Embryonic facial prominence (tissue), 1 donor: ENCODE measurements around the gene ELP2.
A peak's percentile ranks its signal among the peaks of the same experiment; 100 is the strongest.
"Not testable (repeated sequence)": the region's sequence is repeated elsewhere in the genome, so short reads cannot be mapped to it uniquely, and the experiment has no call there.

Source experiments
- DNase-seq: peaks from one replicate; pipeline ENCODE4 v3.0.0-alpha.2; 2016; ENCODE audit errors: extremely low spot score

The ELP2 gene, protein sequence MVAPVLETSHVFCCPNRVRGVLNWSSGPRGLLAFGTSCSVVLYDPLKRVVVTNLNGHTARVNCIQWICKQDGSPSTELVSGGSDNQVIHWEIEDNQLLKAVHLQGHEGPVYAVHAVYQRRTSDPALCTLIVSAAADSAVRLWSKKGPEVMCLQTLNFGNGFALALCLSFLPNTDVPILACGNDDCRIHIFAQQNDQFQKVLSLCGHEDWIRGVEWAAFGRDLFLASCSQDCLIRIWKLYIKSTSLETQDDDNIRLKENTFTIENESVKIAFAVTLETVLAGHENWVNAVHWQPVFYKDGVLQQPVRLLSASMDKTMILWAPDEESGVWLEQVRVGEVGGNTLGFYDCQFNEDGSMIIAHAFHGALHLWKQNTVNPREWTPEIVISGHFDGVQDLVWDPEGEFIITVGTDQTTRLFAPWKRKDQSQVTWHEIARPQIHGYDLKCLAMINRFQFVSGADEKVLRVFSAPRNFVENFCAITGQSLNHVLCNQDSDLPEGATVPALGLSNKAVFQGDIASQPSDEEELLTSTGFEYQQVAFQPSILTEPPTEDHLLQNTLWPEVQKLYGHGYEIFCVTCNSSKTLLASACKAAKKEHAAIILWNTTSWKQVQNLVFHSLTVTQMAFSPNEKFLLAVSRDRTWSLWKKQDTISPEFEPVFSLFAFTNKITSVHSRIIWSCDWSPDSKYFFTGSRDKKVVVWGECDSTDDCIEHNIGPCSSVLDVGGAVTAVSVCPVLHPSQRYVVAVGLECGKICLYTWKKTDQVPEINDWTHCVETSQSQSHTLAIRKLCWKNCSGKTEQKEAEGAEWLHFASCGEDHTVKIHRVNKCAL

DNA sequence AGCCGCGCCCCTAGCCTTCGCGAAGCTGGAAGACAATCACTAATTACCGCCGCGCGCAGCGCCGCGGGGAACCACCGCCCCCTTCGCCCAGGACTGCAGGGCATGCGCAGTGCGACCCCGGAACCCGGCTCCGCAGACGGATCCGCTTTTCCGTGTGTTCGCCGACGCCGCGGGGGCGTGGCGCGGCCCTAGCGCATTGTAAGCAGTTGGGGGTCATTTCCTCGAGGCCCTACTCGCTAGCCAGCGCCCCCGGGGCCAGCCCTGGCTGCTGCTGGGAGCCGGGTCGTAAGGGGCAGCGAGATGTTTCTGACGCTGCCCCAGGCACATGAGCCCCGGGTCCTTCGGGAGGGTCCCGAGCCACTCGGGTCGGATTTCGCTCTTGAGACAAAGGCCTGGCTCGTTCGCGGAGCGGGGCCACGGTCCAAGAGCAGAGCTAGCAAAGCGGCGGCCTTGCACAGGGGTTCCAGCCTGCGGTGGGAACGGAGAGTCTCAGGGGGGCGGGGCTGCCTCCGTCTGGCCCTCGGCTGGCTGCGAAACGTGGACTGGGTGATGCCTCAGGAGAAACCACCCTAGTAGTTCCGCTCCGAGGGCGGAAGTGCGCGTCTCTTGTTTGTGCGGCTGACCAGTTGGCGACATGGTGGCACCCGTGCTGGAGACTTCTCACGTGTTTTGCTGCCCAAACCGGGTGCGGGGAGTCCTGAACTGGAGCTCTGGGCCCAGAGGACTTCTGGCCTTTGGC is at the start of gene ELP2, which contains the start of gene SLC39A6:
Gene ELP2, plus strand, starts transcription at position 600 of the 739 bp plus-strand sequence. Its CDS starts 35 bp downstream, at position 635.
Gene SLC39A6, minus strand, starts transcription at position 41 of the 739 bp plus-strand sequence. CDS start 2,333 bp downstream, outside the sequence.
- DNase-seq, result peak; percentile 91

DNA sequence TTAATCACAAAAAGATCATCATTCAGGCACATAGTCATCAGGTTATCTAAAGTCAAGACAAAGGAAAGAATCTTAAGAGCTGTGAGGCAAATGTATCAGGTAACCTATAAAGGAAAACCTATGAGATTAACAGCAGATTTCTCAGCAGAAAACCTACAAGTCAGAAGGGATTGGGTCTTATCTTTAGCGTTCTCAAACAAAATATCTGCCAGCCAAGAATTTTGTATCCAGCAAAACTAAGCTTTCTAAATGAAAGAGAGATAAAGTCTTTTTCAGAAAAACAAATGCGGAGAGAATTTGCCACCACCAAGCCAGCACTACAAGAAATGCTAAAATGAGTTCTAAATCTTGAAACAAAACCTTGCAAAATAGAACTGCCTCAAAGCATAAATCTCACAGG is 48.6 kb upstream of the ELP2 start:
- DNase-seq, result not testable (repeated sequence)

DNA sequence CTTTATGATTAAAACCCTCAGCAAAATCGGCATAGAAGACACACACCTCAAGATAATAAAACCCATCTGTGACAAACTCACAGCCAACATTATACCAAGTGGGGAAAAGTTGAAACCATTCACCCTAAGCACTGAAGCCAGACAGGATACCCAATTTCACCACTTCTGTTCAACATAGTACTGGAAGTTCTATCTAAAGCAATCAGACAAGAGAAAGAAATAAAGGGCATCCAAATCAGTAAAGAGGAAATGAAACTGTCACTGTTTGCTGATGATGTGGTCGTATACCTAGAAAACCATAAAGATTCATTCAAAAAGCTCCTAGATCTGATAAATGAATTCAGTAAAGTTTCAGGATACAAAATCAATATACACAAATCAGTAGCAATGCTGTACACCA is 46.0 kb upstream of the ELP2 start:
- no peak for DNase-seq

DNA sequence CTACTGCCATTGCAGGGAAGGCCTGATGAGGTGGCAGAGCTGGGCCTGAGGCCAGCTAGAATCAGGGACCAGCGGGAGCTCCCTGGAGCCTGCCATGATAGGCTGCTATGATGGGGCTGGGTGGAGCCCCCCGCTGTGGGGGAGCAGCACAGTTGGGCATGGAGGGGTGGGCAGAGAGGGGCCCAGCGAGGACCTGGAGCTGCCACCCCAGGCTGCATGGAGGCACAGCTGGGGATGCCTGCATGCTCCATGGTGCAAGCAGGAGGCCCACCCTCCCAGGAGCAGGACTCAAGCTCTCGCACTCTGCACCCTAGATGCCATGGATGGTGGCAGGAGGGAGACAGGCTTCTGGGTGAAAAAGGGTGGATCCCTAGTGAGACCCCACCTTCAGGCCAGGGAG is 44.5 kb upstream of the ELP2 start:
- DNase-seq, result no peak

DNA sequence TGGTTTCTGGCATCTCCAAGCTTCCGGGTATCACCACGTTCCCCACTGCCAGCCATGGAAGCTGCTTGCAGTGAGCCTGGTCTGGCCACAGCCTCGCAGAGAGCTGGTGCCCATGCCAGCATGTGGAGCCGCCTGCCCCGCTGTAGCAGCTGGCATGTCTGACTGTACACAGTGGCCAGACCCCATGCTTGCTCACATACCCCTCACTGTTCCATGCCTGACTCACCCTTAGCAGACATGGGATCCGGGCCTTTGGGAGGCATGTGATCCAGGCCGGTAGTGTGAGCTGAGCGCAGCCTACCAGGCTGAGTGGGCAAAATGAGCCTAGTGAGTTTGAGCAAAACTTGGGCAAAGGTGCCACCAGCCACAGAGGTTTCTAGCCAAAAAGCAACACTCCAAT is 43.5 kb upstream of the ELP2 start:
- DNase-seq, result no peak

DNA sequence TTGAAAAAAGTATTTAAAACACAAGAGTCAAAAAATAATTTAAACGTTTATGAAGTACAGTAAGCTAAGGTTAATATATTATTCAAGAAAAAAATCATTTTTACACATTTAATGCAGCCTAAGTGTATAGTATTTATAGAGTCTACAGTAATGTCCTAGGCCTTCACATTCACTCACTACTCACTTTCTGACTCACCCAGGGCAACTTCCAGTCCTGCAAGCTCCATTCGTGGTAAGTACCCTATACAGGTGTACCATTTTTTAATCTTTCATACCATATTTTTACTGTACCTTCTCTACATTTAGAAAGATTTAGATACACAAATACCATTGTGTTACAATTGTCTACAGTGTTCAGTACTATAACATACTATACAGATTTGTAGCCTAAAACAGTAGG is 41.4 kb upstream of the ELP2 start:
- DNase-seq, result no peak

DNA sequence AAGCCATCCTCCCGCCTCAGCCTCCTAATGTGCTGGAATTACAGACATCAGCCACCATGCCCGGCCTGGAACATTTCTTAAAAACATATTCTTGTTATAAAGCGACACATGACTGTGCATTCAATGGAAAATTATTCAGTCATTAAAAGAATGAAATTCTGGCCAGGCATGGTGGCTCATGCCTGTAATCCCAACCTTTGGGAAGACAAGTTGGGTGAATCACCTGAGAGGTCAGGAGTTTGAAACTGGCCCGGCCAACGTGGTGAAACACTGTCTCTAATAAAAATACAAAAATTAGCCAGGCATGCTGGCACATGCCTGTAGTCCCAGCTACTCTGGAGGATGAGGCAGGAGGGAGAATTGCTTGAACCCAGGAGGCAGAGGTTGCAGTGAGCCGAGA is 40.7 kb upstream of the ELP2 start:
- DNase-seq, result no peak

DNA sequence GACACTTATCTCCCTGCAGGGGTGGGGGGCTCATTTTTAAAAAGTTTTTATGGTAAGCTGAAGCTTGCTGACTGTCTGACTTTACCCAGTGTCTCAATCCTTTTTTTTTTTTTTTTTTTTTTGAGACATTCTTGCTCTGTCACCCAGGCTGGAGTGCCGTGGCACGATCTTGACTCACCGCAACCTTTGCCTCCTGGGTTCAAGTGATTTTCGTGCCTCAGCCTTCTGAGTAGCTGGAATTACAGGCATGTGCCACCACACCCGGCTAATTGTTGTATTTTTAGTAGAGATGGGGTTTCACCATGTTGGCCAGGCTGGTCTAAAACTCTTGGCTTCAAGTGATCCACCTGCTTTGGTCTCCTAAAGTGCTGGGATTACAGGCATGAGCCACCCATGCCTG is 37.6 kb upstream of the ELP2 start:
- not testable (repeated sequence) for DNase-seq

DNA sequence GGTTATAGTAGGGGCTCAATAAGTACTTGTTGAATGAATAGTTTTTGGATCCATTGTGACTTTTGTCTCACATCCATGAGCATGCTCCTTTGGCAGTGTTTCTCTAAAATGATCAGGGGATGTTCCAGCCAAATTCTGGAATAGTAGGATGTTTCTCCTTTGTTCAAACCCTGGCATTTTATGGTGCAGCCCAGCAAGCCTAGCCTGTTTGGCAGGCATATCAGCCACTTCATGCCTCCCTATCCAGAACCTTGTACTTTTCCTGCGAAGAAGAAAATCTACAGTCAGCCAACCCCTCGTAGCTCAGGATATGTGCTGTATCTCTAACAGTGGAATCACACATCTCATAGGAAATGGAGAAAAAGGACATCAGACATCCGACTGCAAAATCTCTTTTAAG is 35.3 kb upstream of the ELP2 start:
- DNase-seq, result no peak

DNA sequence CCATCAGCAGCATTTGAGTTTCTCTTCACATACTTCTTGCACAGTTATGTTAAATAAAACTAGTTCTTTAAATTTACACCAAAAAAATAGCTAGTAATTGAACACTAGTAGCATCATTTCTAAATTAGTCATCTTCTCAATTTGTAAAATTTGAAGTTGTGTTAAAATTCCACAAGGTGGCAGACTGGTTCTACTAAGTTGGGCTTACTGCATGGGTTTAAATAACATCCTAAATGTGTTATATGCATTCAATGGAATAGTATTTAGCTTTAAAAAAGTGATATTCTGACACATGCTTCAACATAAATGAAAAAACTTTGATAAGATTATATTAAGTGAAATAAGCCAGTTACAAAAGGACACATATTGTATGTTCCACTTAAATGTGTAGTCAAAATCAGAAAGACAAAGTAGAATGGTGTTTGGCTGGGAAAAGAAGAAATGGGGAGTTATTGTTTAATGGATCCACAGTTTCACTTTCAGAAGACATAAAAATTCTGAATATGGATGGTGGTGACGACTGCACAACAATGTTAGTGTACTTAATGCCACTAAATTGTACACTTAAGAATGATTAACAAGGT is 33.7 kb upstream of the ELP2 start:
- DNase-seq, result peak; percentile 34

DNA sequence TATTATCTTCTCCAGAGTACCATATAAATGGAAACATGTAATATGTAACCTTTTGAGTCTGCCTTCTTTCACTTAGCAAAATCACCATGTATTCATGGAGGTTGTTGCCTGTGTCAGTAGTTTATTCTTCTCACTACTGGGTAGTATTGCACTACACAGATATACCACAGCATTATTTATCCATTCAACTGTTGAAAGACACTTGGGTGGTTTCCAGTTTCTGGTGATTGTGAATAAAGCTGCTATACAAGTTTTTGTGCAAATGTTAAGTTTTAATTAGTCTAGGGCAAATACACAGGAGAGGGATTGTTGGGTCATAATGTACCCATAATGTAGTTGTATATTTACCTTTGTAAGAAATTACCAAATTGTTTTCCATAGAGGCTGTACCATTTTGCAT is 32.7 kb upstream of the ELP2 start:
- no peak for DNase-seq

DNA sequence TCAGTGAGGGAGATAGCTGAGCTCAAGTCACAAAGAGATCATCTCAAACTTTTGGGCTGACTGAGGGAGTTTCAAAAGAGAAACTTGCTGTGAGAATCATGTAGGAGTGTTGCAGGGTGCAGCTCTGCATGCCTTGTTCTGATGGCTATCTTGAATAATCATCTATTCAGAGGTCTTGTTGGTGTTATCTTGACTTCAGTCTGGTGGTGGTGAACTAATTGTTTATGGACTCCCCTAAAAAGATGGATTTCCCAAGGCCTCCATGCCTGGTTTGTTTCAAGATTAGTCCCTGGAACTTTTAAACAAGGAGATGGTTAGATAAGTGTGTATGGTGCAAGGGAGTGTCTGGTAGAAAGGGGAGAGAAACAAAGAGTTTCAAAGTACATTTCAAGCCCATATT is 30.4 kb upstream of the ELP2 start:
- no peak for DNase-seq

DNA sequence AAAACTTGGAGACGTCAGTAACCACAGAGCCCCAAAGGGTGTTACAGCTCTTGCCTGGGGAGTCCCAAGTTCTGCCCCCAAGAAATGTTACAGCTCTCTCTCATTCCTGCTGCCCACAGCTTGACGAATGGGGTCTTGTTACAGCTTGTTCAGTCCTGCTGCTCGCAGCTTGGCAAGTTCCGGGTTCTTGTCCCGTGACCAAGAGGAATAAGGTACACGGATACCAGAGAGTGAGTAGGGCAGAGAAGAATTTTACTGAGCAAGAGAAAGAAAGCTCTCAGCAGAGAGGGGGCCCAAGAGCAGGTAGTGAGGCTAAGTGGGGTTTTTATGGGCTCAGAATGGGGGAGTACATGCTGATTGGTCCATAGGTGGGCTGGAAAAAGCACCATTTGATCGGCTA is 27.8 kb upstream of the ELP2 start:
- no peak for DNase-seq

DNA sequence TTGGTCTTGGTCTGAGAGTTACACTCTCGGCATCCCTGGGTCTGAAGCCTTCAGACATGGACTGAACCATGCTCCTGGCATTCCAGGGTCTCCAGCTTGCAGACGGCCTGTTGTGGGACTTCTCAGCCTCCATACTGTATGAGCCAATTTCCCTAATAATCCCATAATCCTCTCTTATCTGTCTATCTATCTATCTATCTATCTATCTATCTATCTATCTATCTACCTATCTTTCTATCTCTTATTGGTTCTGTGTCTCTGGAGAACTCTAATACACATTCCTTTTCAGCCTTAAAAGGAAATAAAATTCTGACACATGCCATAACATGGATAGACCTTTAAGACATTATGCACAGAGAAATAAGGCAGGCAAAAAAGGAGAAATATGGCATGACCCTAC is 24.9 kb upstream of the ELP2 start:
- DNase-seq, result no peak

DNA sequence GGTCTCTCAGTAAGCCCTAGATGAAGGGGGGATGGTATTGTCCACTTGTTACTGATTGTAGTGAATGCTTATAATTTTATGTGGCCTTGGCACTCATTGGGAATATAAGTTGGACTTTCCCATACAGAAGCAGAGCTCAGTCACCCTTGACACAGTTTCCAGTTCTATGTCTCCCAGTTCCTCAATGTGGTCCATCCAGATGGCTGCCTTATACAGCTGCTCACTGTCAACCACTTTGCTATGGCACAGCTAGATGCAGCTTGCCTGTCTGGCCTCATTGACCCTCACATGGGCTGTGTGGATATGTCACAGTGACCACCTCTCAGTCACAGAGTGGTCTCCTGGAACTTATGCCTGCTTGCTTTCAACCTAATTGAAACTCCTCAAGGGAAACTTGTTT is 22.2 kb upstream of the ELP2 start:
- DNase-seq, result no peak

DNA sequence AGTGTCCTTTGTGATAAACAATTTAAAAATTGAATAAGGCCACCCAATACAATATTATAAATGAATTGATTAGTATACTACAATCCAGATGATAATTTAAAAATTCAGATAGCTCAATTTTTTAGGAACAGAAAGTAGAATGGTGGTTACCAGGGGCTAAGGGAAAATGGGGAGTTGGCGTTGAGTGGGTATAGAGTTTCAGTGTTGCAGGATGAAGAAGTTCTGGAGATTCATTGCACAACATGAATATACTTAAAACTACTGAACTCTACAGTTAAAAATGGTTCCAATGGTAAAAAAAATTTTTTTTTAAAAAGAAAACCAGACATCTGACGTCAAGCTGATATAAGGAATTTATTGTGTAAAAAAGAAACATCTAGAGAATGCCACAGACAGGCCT is 21.5 kb upstream of the ELP2 start:
- no peak for DNase-seq

DNA sequence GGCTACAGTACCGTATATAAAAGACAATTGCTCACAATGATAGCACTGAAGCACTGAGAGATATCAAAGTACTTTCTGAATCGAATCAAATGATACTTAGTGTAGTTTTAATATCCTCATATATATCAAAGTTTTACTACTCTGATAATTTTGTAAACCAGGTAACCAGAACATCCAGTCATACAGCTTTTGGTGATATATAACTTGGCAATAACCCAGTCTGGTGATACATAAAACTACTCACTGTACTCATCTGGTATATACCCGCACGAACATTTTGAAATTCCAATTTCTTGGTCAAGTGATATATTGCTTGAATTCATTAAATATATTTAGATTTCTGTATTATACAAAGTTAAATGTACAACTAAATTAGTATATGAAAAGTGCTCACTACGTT is 21.1 kb upstream of the ELP2 start:
- DNase-seq, result no peak

DNA sequence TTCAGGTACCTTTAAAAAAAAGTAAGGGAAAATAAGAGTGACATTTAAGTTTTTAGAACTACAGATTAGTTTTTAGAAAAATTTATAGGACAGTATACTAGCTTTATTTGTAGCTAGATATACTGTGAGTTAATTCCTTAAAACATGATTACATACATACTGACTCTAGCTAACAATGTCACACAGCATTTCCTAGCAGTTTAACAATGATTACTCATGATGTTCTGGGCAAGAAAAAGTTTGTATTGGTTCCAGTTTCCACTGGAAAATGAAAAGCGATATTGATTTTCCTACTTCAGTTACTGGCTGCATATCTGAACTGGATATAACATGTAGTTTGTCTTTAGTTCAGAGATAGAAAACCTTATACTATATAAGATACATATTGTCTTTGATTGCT is 20.0 kb upstream of the ELP2 start:
- DNase-seq, result no peak

DNA sequence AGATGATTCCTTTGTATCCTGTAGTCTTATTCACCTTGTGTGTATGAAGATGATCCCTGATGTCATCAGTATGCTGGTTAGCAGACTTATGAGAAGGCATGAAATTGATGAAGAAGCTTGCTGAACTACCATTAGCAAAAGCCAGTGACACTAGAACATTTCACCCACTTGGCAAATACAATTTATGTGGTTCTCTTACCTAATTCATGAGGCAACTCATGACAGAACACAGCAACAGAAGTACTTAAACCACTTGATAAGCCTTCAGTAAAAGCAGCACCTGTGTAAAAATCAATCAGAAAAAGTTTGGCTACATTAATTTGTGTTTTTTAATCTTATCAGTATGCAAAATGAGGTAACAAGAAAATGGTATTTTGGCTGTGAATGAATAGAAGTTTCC is 17.4 kb upstream of the ELP2 start:
- DNase-seq, result no peak

DNA sequence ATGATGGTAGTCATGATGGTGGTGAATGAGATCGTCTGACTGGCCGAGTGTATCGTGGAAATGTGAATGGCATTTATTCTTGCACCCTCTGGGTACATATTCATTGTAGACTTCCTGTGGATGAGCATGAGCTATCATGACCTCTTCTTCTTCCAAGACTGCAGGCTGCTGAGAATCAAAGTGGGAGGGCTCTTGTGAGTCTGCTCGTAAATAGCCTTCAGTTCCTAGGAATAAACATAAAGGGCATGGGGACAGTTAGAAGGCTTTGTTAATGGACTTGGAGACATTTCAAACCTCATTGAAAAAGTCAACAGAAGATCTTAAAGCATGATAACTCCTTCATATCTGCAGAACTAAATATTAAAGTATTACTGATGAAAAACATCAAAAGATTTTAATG is 15.4 kb upstream of the ELP2 start:
- no peak for DNase-seq

DNA sequence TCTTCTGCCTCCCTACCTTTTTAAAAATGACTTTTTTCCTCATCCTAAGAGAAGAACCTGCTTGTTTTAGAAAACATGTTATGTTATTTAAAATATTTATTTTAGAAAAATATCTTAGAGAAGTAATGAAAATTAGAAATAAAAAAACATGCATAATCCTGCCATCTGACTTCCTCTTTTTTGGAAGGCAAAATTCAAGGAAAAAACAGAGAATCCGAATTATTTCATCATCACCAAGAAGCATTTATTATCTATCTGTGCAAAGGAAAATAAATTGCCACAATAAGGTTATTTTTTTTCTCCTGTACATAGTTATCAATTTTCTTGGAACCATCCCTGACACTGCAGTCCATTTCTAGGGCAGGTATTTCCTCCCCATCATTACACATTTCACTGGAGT is 15.0 kb upstream of the ELP2 start:
- no peak for DNase-seq

DNA sequence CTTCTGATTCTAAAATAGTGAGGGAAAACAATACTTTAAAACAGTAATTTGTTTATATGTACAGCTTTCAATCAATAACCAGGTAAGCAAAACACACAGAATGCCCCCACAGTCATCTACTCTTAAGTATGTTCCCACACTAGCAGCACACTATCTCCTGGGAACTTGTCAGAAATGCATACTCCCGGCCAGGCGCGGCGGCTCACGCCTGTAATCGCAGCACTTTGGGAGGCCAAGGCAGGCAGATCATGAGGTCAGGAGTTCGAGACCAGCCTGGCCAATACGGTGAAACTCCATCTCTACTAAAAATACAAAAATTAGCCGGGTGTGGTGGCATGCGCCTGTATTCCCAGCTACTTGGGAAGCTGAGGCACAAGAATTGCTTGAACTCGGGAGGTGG is 12.9 kb upstream of the ELP2 start:
- DNase-seq, result not testable (repeated sequence)
